C4-2B (cell line): ENCODE data around the gene EPHA5.

Source experiments
- ZFX ChIP-seq: fragments of 450-650 bp; IDR thresholded peaks from 2 replicates; pipeline ENCODE4 v1.6.1; 2017
- TF ChIP-seq, protein P1 (sequence below): fragments of 450-650 bp; conservative IDR thresholded peaks from 2 replicates; pipeline ENCODE4 v1.5.1; 2017; ENCODE audit warnings: mild to moderate bottlenecking

DNA sequence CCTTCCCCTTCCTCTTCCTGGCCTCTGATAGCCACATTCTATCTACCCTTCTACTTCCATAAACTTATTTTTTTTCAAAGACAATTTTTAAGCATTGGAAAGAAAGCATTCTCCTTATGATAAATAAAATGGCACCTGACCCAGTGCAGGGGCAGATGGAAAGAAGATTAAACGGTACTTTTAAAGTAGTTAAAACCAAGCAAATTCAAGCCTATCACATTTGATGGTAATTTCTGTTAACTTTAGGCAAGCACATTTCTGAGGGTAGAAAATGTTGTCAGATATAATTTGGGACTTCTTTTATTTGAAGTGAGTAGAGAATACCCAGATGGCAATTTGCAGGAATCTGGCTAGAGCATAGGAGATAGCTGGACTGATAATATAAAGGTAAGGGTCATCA is 332.9 kb downstream of the EPHA5 start:
- TF ChIP-seq, protein P1, sequence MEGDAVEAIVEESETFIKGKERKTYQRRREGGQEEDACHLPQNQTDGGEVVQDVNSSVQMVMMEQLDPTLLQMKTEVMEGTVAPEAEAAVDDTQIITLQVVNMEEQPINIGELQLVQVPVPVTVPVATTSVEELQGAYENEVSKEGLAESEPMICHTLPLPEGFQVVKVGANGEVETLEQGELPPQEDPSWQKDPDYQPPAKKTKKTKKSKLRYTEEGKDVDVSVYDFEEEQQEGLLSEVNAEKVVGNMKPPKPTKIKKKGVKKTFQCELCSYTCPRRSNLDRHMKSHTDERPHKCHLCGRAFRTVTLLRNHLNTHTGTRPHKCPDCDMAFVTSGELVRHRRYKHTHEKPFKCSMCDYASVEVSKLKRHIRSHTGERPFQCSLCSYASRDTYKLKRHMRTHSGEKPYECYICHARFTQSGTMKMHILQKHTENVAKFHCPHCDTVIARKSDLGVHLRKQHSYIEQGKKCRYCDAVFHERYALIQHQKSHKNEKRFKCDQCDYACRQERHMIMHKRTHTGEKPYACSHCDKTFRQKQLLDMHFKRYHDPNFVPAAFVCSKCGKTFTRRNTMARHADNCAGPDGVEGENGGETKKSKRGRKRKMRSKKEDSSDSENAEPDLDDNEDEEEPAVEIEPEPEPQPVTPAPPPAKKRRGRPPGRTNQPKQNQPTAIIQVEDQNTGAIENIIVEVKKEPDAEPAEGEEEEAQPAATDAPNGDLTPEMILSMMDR, result no peak
- no peak for TF ChIP-seq ZFX
